ENCODE measurements around the gene TANGO6.

DNA sequence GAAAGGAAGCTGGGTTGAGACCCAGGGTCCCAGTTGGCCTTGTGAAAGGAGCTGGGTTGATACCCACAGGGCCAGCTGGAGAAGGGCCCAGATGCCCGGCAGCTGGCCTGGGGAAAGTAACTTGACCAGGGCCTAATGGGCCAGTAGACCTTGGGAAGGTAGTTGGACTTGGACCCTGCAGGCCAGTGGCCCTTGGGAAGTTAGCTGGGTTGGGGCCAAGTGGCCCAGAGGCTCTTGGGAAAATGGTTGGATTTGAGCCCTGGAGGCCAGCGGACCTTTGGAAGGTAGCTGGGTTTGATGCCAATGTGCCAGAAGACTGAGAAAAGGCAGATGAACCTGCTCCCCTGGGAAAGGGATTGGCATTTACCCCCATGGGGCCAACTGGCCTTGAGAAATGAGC is 275.7 kb downstream of the TANGO6 start:
- TF ChIP-seq, protein P1, sequence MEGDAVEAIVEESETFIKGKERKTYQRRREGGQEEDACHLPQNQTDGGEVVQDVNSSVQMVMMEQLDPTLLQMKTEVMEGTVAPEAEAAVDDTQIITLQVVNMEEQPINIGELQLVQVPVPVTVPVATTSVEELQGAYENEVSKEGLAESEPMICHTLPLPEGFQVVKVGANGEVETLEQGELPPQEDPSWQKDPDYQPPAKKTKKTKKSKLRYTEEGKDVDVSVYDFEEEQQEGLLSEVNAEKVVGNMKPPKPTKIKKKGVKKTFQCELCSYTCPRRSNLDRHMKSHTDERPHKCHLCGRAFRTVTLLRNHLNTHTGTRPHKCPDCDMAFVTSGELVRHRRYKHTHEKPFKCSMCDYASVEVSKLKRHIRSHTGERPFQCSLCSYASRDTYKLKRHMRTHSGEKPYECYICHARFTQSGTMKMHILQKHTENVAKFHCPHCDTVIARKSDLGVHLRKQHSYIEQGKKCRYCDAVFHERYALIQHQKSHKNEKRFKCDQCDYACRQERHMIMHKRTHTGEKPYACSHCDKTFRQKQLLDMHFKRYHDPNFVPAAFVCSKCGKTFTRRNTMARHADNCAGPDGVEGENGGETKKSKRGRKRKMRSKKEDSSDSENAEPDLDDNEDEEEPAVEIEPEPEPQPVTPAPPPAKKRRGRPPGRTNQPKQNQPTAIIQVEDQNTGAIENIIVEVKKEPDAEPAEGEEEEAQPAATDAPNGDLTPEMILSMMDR (IDR thresholded peaks at IDR 0.05 in 2 of 3, conservative IDR thresholded peaks at IDR 0.05 in 1 of 3; ENCODE audit: control insufficient read depth in 2 of 3, extremely low read depth in 1 of 3, insufficient read depth in 1 of 3, low read depth in 3 of 3, low read length in 3 of 3), result no peak
- TF ChIP-seq MYC (IDR thresholded peaks at IDR 0.05; ENCODE audit: insufficient read depth, insufficient read length, insufficient replicate concordance, low read length, severe bottlenecking) (no peak), YY1 (IDR thresholded peaks at IDR 0.05; ENCODE audit: low read depth, low read length) (no peak), FOS (IDR thresholded peaks at IDR 0.05; ENCODE audit: borderline replicate concordance, extremely low read depth, insufficient read length) (no peak), ZNF274 (IDR thresholded peaks at IDR 0.05; ENCODE audit: insufficient read depth, insufficient read length) (no peak), CHD2 (IDR thresholded peaks at IDR 0.05; ENCODE audit: borderline replicate concordance, low read depth, low read length) (no peak), POLR2AphosphoS5 (IDR thresholded peaks at IDR 0.05; ENCODE audit: low read length) (no peak), NR2C1 (IDR thresholded peaks at IDR 0.05) (no peak), RAD21 (IDR thresholded peaks at IDR 0.05; ENCODE audit: insufficient read depth, low read depth, low read length) (no peak), STAT3 (IDR thresholded peaks at IDR 0.05; ENCODE audit: low read depth, low read length) (no peak), SRF (IDR thresholded peaks at IDR 0.05; ENCODE audit: low read depth in 2 of 2, low read length in 2 of 2) (no peak), EZH2 (IDR thresholded peaks at IDR 0.05; ENCODE audit: borderline replicate concordance, control insufficient read depth, low read depth, low read length) (no peak)
- TF ChIP-seq, protein P2, sequence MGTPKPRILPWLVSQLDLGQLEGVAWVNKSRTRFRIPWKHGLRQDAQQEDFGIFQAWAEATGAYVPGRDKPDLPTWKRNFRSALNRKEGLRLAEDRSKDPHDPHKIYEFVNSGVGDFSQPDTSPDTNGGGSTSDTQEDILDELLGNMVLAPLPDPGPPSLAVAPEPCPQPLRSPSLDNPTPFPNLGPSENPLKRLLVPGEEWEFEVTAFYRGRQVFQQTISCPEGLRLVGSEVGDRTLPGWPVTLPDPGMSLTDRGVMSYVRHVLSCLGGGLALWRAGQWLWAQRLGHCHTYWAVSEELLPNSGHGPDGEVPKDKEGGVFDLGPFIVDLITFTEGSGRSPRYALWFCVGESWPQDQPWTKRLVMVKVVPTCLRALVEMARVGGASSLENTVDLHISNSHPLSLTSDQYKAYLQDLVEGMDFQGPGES (IDR thresholded peaks at IDR 0.05), result no peak
- TF ChIP-seq, protein P3, sequence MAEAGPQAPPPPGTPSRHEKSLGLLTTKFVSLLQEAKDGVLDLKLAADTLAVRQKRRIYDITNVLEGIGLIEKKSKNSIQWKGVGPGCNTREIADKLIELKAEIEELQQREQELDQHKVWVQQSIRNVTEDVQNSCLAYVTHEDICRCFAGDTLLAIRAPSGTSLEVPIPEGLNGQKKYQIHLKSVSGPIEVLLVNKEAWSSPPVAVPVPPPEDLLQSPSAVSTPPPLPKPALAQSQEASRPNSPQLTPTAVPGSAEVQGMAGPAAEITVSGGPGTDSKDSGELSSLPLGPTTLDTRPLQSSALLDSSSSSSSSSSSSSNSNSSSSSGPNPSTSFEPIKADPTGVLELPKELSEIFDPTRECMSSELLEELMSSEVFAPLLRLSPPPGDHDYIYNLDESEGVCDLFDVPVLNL (IDR thresholded peaks at IDR 0.05; ENCODE audit: low read depth, low read length), result no peak
